BJ (cell line): ENCODE results near the gene GFRA4. TPM values are rescaled to one million over a fixed set of nuclear protein-coding genes. Genes with fewer than 3 reads are reported as not detected.

Source experiments
- CTCF ChIA-PET: fragments of 350-600 bp; formaldehyde crosslinking; extraction: SDS; loops from one replicate; lab custom pipeline; 2021; ENCODE audit warnings: antibody characterized with exemption, inconsistent platforms; lab: Yijun Ruan, JAX
- POLR2A ChIA-PET: fragments of 300-600 bp; sonication (Branson Sonifier 250); formaldehyde crosslinking; extraction: SDS; loops from one replicate; lab custom pipeline; 2021; ENCODE audit warnings: antibody characterized with exemption; lab: Charles Lee
- DNase-seq: peaks from one replicate; pipeline ENCODE4 v3.0.0-alpha.2; 2011; ENCODE audit warnings: low read depth
- H3K27me3 ChIP-seq: 2 replicates; pipeline ENCODE4 v1.6.0; 2011; ENCODE audit warnings: low read length; ENCODE audit not compliant: control insufficient read depth, insufficient read depth
- H3K36me3 ChIP-seq: 2 replicates; pipeline ENCODE4 v1.5.1; 2011; ENCODE audit warnings: low read length; ENCODE audit not compliant: control insufficient read depth, insufficient read depth
- H3K4me3 ChIP-seq: 2 replicates; pipeline ENCODE4 v1.5.1; 2011; ENCODE audit warnings: low read depth, mild to moderate bottlenecking, control low read depth, low read length
- polyA plus RNA-seq: library from polyadenylated mRNA; depleted of rRNA; stranded (reverse); fragments of >200 nt; gene quantifications from 2 replicates; pipeline ENCODE4 v1.2.3, GENCODE V29; 2011
- TF ChIP-seq, protein P1 (sequence below): IDR thresholded peaks from 2 replicates; pipeline ENCODE4 v1.5.1; 2011; ENCODE audit warnings: low read depth, mild to moderate bottlenecking, control low read depth, inconsistent platforms, low read length, moderate library complexity; ENCODE audit not compliant: insufficient read depth

GFRA4 gene
- polyA plus RNA-seq, 1 experiment, result not detected

DNA sequence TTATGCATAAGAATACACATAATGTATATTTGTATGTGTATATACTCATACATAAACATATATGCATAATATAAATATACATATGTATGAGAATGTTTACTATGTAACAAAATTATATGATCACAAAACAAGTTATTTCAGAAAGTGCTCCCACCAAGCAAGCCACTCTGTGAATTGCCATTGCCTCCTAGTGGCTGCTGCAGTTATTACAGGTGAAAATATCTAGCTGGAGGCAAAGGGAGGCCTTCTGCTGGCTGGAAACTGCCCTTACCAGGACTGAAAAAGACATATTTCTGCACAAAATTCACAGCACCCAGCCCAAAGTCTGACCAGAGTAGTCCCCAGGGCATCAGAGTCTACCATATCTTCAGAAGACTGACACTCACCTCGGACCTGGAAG is 33.0 kb upstream of the GFRA4 start:
- CTCF ChIA-PET, result interaction anchor here (0.7 to 5.2 kb wide), 6 partner anchors 10 to 328 kb away, joined by 3 to 45 read pairs (median 14); partner anchors contain the start of gene SIGLEC1
- POLR2A ChIA-PET, result interaction anchor here (0.5 kb wide), 1 partner anchor 14 kb away, joined by 4 read pairs; no protein-coding TSS in a partner anchor
- TF ChIP-seq, protein P1, sequence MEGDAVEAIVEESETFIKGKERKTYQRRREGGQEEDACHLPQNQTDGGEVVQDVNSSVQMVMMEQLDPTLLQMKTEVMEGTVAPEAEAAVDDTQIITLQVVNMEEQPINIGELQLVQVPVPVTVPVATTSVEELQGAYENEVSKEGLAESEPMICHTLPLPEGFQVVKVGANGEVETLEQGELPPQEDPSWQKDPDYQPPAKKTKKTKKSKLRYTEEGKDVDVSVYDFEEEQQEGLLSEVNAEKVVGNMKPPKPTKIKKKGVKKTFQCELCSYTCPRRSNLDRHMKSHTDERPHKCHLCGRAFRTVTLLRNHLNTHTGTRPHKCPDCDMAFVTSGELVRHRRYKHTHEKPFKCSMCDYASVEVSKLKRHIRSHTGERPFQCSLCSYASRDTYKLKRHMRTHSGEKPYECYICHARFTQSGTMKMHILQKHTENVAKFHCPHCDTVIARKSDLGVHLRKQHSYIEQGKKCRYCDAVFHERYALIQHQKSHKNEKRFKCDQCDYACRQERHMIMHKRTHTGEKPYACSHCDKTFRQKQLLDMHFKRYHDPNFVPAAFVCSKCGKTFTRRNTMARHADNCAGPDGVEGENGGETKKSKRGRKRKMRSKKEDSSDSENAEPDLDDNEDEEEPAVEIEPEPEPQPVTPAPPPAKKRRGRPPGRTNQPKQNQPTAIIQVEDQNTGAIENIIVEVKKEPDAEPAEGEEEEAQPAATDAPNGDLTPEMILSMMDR, result peak; percentile 57
- Histone ChIP-seq H3K4me3 (no peak overlapping the region), H3K36me3 (no peaks in the 10 kb centered on the region), H3K27me3 (peaks cover 2% of the 10 kb centered on the region; the same call in 1 of the 2 replicates)
- DNase-seq, result no peak

GRCh38 chr20:3694864-3695263 is 31.7 kb upstream of the GFRA4 start:
- Histone ChIP-seq H3K4me3 (no peak overlapping the region), H3K36me3 (no peaks in the 10 kb centered on the region), H3K27me3 (peaks cover 2% of the 10 kb centered on the region; the same call in 1 of the 2 replicates)
- POLR2A ChIA-PET, result no interaction called here
- DNase-seq, result no peak
- TF ChIP-seq, protein P1, result no peak
- CTCF ChIA-PET, result interaction anchor here (0.8 to 5.2 kb wide), 6 partner anchors 8 to 21 kb away, joined by 3 to 34 read pairs (median 14); partner anchors contain the start of gene ADAM33

- TF ChIP-seq, protein P1, result no peak
- Histone ChIP-seq H3K36me3 (no peaks in the 10 kb centered on the region), H3K27me3 (0 out of 2 replicates have a peak, but pooled peaks cover 2% of the 10 kb centered on the region), H3K4me3 (no peak overlapping the region)
- ChIA-PET POLR2A (no interaction called here), CTCF (interaction anchor here (4.8 kb wide), 1 partner anchor 17 kb away, joined by 34 read pairs; no protein-coding TSS in a partner anchor)
- no peak for DNase-seq
These were observed 30.2 kb upstream of the GFRA4 start for GRCh38 chr20:3693376-3693775.

DNA sequence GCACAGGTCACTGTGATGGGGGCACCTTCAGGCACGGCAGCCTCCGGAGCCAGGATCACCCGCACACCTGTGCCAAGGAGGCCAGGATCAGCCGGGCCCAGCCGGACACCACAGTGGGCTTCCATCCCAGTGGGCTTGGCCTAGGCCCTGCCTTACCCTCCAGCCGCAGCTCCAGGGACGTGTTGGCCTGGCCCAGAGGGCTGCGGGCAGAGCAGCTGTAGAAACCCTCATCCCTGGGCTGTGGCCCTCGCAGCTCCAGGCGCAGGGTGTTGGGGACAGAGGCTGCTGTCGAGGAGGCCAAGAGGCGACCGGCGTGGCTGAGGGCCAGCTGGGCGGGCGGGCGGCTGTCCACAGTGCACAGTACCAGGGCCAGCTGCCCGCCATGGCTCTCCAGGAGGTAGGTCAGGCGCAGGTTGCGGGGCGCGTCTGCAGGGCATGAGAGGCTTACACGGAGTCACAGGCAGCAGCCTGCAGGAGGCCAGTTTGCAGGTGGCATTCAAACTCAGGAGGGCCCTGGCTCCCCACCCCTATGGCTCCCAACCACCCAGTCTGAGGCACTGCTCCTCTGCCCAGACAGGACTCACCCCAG is 29.6 kb upstream of the GFRA4 start:
- POLR2A ChIA-PET, result no interaction called here
- no peaks in the 10 kb centered on the region for H3K27me3 ChIP-seq
- no peak overlapping the region for H3K4me3 ChIP-seq
- H3K36me3 ChIP-seq, result no peaks in the 10 kb centered on the region
- TF ChIP-seq, protein P1, result no peak
- CTCF ChIA-PET, result interaction anchor here (0.9 to 4.8 kb wide), 3 partner anchors 11 to 18 kb away, joined by 3 to 34 read pairs (median 7); no protein-coding TSS in a partner anchor
- no peak for DNase-seq

DNA sequence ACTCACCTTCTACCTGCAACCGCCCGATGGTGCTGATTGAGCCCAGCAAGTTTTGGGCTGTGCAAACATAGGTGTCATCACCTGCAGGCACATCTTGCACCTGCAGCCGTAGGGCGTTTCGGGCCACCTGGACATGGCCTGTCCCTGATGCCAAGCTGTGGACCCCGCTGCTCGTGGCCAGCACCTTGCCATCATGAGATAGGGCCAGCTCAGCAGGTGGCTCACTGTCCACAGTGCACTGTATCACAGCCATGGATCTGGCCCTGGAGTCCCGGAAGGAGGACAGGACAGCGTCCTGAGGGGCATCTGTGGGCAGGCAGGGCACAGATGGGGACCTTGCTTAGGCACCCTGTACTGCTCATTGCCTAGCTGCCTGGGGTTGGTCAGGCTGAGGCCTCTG is 28.7 kb upstream of the GFRA4 start:
- Histone ChIP-seq H3K4me3 (no peak overlapping the region), H3K27me3 (no peaks in the 10 kb centered on the region), H3K36me3 (no peaks in the 10 kb centered on the region)
- POLR2A ChIA-PET, result no interaction called here
- CTCF ChIA-PET, result interaction anchor here (2.9 to 4.8 kb wide), 2 partner anchors 14 to 19 kb away, joined by 7 to 34 read pairs; no protein-coding TSS in a partner anchor
- TF ChIP-seq, protein P1, result no peak
- no peak for DNase-seq
